ENCODE results near the gene LUC7L3.

DNA sequence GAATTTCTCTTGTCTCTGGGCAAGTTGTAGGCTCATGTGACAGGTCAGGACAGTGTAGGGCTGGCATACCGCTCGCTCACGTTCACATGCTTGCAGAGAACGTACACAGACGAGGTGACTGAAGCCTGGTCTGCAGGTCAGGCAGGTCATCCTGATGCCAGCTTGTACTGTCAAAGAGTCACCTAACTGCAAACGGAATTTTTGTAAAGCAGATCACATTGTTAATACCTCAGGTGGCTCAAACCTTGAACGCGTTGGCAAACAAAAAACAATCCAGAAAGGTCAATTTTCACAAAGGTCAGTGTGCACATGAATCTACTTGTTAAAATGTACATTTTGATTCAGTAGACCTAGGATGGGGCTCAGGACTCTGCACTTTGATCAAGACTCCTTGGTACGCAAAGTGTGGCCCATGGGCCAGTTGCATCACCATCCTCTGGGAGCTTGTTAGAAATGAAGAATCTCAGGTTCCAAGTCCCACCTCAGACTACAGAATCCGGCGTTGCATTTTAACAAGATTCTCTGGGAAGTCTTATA is 40.3 kb upstream of the LUC7L3 start:
- TF ChIP-seq, protein P1, sequence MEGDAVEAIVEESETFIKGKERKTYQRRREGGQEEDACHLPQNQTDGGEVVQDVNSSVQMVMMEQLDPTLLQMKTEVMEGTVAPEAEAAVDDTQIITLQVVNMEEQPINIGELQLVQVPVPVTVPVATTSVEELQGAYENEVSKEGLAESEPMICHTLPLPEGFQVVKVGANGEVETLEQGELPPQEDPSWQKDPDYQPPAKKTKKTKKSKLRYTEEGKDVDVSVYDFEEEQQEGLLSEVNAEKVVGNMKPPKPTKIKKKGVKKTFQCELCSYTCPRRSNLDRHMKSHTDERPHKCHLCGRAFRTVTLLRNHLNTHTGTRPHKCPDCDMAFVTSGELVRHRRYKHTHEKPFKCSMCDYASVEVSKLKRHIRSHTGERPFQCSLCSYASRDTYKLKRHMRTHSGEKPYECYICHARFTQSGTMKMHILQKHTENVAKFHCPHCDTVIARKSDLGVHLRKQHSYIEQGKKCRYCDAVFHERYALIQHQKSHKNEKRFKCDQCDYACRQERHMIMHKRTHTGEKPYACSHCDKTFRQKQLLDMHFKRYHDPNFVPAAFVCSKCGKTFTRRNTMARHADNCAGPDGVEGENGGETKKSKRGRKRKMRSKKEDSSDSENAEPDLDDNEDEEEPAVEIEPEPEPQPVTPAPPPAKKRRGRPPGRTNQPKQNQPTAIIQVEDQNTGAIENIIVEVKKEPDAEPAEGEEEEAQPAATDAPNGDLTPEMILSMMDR (IDR thresholded peaks at IDR 0.05): no peak
- TF ChIP-seq EP300 (IDR thresholded peaks at IDR 0.05): no peak
- TF ChIP-seq POLR2A (IDR thresholded peaks at IDR 0.05): no peak

Measured in stomach (tissue), 4 donors.